Ascending aorta (tissue), 2 donors: ENCODE results near the gene ARSG. TPM values are rescaled to one million over a fixed set of nuclear protein-coding genes. Genes with fewer than 3 reads are reported as not detected.
A peak's percentile ranks its signal among the peaks of the same experiment; 100 is the strongest.

Experiments
- DNase-seq, 2 donors: peaks; one replicate each; pipeline ENCODE4 v3.0.0-alpha.2; 2019; ENCODE audit warnings: low spot score in 2 of 2
- H3K27ac ChIP-seq, 2 donors: fragments of 200-600 bp; sonication (generic); one replicate each; pipeline ENCODE4 v1.5.1; 2016 to 2017; ENCODE audit warnings: mild to moderate bottlenecking in 1 of 2
- H3K27me3 ChIP-seq: fragments of 200-600 bp; sonication (generic); one replicate; pipeline ENCODE4 v1.5.1; 2017
- H3K36me3 ChIP-seq, 2 donors: fragments of 200-600 bp; sonication (generic); one replicate each; pipeline ENCODE4 v1.5.1; 2016
- H3K4me1 ChIP-seq, 2 donors: fragments of 200-600 bp; sonication (generic); one replicate each; pipeline ENCODE4 v1.5.1; 2016 to 2017; ENCODE audit warnings: mild to moderate bottlenecking in 1 of 2
- H3K4me3 ChIP-seq, 2 donors: fragments of 200-600 bp; sonication (generic); one replicate each; pipeline ENCODE4 v1.5.1; 2016 to 2017; ENCODE audit warnings: mild to moderate bottlenecking in 1 of 2
- H3K9me3 ChIP-seq, 2 donors: fragments of 200-600 bp; sonication (generic); one replicate each; pipeline ENCODE4 v1.5.1; 2016
- CTCF ChIP-seq, 3 experiments: fragments of 200-600 bp in 2 of 3; fragments of 450-650 bp in 1 of 3; sonication (generic) in 2 of 3; IDR thresholded peaks; one replicate each; pipeline ENCODE4 v1.5.1; 2016 to 2019; ENCODE audit warnings: antibody characterized with exemption in 3 of 3, mild to moderate bottlenecking in 1 of 3, moderate library complexity in 1 of 3
- intact Hi-C: fragments of 100-400 bp; cut with DNase I; formaldehyde crosslinking; loops from one replicate; pipeline ENCODE4 v1.15.1; 2023
- total RNA-seq: library from RNA; depleted of rRNA; stranded (reverse); fragments of >200 nt; gene quantifications from one replicate; pipeline ENCODE4 v1.1.0, GENCODE V29; 2016

ARSG gene
- total RNA-seq, 1 donor from 2014 or later: 7.3 TPM

- Histone ChIP-seq H3K27me3 (no peaks in the 10 kb centered on the region), H3K4me3 (no peak overlapping the region), H3K36me3 (peaks cover 67% of the 10 kb centered on the region in 2 donors), H3K27ac (no peak overlapping the region), H3K4me1 (no peaks in the 10 kb centered on the region), H3K9me3 (no peaks in the 10 kb centered on the region)
- intact Hi-C loops: no loop called here
- TF ChIP-seq CTCF (IDR thresholded peaks at IDR 0.05): no peak
- no peak for DNase-seq
Observed at GRCh38 chr17:68449021-68449739, 157.9 kb downstream of the ARSG start.

- intact Hi-C loops: loop anchor here (10.0 kb wide), 2 partner anchors 416 to 736 kb away; partner anchors contain the start of genes KPNA2 and NOL11
- Histone ChIP-seq H3K4me3 (no peak overlapping the region), H3K36me3 (peaks cover 59 to 62% of the 10 kb centered on the region in 2 donors), H3K9me3 (no peaks in the 10 kb centered on the region), H3K27ac (no peak overlapping the region), H3K27me3 (no peaks in the 10 kb centered on the region), H3K4me1 (peaks cover 0 to 8% of the 10 kb centered on the region in 2 donors)
- DNase-seq: no peak
- TF ChIP-seq CTCF (IDR thresholded peaks at IDR 0.05): no peak
Observed at GRCh38 chr17:68450391-68450790, 159.1 kb downstream of the ARSG start.

GRCh38 chr17:68450801-68451200 is 159.5 kb downstream of the ARSG start:
- DNase-seq: peak in 1 of 2 donors; percentile 58
- Histone ChIP-seq H3K9me3 (no peaks in the 10 kb centered on the region), H3K4me3 (no peak overlapping the region), H3K27ac (no peak overlapping the region), H3K27me3 (no peaks in the 10 kb centered on the region), H3K36me3 (peaks cover 55 to 58% of the 10 kb centered on the region in 2 donors), H3K4me1 (peaks cover 4 to 12% of the 10 kb centered on the region in 2 donors)
- intact Hi-C loops: loop anchor here (10.0 kb wide), 2 partner anchors 416 to 736 kb away; partner anchors contain the start of genes KPNA2 and NOL11
- no peak for TF ChIP-seq CTCF (IDR thresholded peaks at IDR 0.05)

GRCh38 chr17:68451670-68452354 is 160.5 kb downstream of the ARSG start:
- Histone ChIP-seq H3K27me3 (no peaks in the 10 kb centered on the region), H3K4me1 (peaks cover 10 to 12% of the 10 kb centered on the region in 2 donors), H3K4me3 (no peak overlapping the region), H3K9me3 (no peaks in the 10 kb centered on the region), H3K27ac (no peak overlapping the region), H3K36me3 (peaks cover 47 to 54% of the 10 kb centered on the region in 2 donors)
- DNase-seq: no peak
- TF ChIP-seq CTCF (IDR thresholded peaks at IDR 0.05): no peak
- intact Hi-C loops: loop anchor here (10.0 kb wide), 2 partner anchors 417 to 737 kb away; partner anchors contain the start of genes KPNA2 and NOL11

GRCh38 chr17:68452724-68453290 is 161.5 kb downstream of the ARSG start:
- intact Hi-C loops: loop anchor here (10.0 kb wide), 2 partner anchors 418 to 738 kb away; partner anchors contain the start of genes KPNA2 and NOL11
- H3K4me1 ChIP-seq: peaks cover 10 to 12% of the 10 kb centered on the region in 2 donors
- DNase-seq: no peak
- H3K9me3 ChIP-seq: no peaks in the 10 kb centered on the region
- H3K36me3 ChIP-seq: peaks cover 38 to 46% of the 10 kb centered on the region in 2 donors
- H3K27ac ChIP-seq: no peak overlapping the region
- no peak overlapping the region for H3K4me3 ChIP-seq
- no peak for TF ChIP-seq CTCF (IDR thresholded peaks at IDR 0.05)
- H3K27me3 ChIP-seq: no peaks in the 10 kb centered on the region
